Measurements from ENCODE around the gene TAGLN2. TPM values are rescaled to one million over a fixed set of nuclear protein-coding genes. Genes with fewer than 3 reads are reported as not detected.

Gene TAGLN2
- total RNA-seq, 1 donor from 2014 or later: 160 TPM

GRCh38 chr1:159945483-159946241 is 20.4 kb upstream of the TAGLN2 start, which contains the start of gene IGSF9:
IGSF9 (minus strand) TSS chr1:159945613; CDS start chr1:159943454, 2,159 bp downstream.
- Mint-ChIP-seq H3K36me3 (ENCODE audit: unreplicated experiment) (no peaks in the 10 kb centered on the region), H3K27ac (ENCODE audit: unreplicated experiment) (peak within 1 kb of the TSS; percentile 19), H3K4me1 (ENCODE audit: low read depth, unreplicated experiment) (peaks cover 20% of the 10 kb centered on the region), H3K9me3 (ENCODE audit: unreplicated experiment) (peaks cover 3% of the 10 kb centered on the region), H3K27me3 (ENCODE audit: unreplicated experiment) (peaks cover 16% of the 10 kb centered on the region), H3K4me3 (ENCODE audit: unreplicated experiment) (peak within 1 kb of the TSS; percentile 91)
- DNase-seq: peak; percentile 92
- TF ChIP-seq CTCF (IDR thresholded peaks at IDR 0.05; ENCODE audit: partially characterized antibody, unreplicated experiment): peak; percentile 50

GRCh38 chr1:159944623-159945455 is 19.5 kb upstream of the TAGLN2 start:
- Mint-ChIP-seq H3K4me1 (ENCODE audit: low read depth, unreplicated experiment) (peaks cover 24% of the 10 kb centered on the region), H3K27me3 (ENCODE audit: unreplicated experiment) (peaks cover 16% of the 10 kb centered on the region), H3K36me3 (ENCODE audit: unreplicated experiment) (no peaks in the 10 kb centered on the region), H3K27ac (ENCODE audit: unreplicated experiment) (peak overlapping the region; percentile 19), H3K9me3 (ENCODE audit: unreplicated experiment) (peaks cover 2% of the 10 kb centered on the region), H3K4me3 (ENCODE audit: unreplicated experiment) (peak overlapping the region; percentile 91)
- TF ChIP-seq CTCF (IDR thresholded peaks at IDR 0.05; ENCODE audit: partially characterized antibody, unreplicated experiment): no peak
- no peak for DNase-seq

- TF ChIP-seq CTCF (IDR thresholded peaks at IDR 0.05; ENCODE audit: partially characterized antibody, unreplicated experiment): no peak
- Mint-ChIP-seq H3K4me1 (ENCODE audit: low read depth, unreplicated experiment) (peaks cover 24% of the 10 kb centered on the region), H3K27ac (ENCODE audit: unreplicated experiment) (no peak overlapping the region), H3K4me3 (ENCODE audit: unreplicated experiment) (peak overlapping the region; percentile 91), H3K36me3 (ENCODE audit: unreplicated experiment) (no peaks in the 10 kb centered on the region), H3K27me3 (ENCODE audit: unreplicated experiment) (peaks cover 17% of the 10 kb centered on the region), H3K9me3 (ENCODE audit: unreplicated experiment) (peaks cover 2% of the 10 kb centered on the region)
- no peak for DNase-seq
These were observed 18.8 kb upstream of the TAGLN2 start for GRCh38 chr1:159943908-159944622.

GRCh38 chr1:159943278-159943640 is 18.0 kb upstream of the TAGLN2 start:
- peaks cover 24% of the 10 kb centered on the region for H3K4me1 Mint-ChIP-seq (ENCODE audit: low read depth, unreplicated experiment)
- DNase-seq: no peak
- H3K36me3 Mint-ChIP-seq (ENCODE audit: unreplicated experiment): no peaks in the 10 kb centered on the region

More at GRCh38 chr1:159943278-159943640, 18.0 kb upstream of the TAGLN2 start:
- Mint-ChIP-seq H3K9me3 (ENCODE audit: unreplicated experiment) (peaks cover 5% of the 10 kb centered on the region), H3K27ac (ENCODE audit: unreplicated experiment) (no peak overlapping the region), H3K27me3 (ENCODE audit: unreplicated experiment) (peaks cover 21% of the 10 kb centered on the region), H3K4me3 (ENCODE audit: unreplicated experiment) (no peak overlapping the region)
- no peak for TF ChIP-seq CTCF (IDR thresholded peaks at IDR 0.05; ENCODE audit: partially characterized antibody, unreplicated experiment)

Measured in glutamatergic neuron (in vitro differentiated cells).